ENCODE results near the gene LRP1. TPM values are rescaled to one million over a fixed set of nuclear protein-coding genes. Genes with fewer than 3 reads are reported as not detected.

Gene LRP1
- total RNA-seq, 1 donor = 56.0 TPM

- Histone ChIP-seq H3K27me3 (ENCODE audit: insufficient read depth, low read length) (no peaks in the 10 kb centered on the region), H3K4me3 (ENCODE audit: low read length) (no peak overlapping the region), H3K9me3 (ENCODE audit: low read depth, low read length) (no peaks in the 10 kb centered on the region), H3K4me1 (ENCODE audit: insufficient read depth, low read length) (peaks cover 48% of the 10 kb centered on the region)
These were observed 36.4 kb upstream of the LRP1 start for GRCh38 chr12:57091638-57092528.

GRCh38 chr12:57092529-57092862, 35.8 kb upstream of the LRP1 start:
- no peaks in the 10 kb centered on the region for H3K9me3 ChIP-seq (ENCODE audit: low read depth, low read length)
- H3K4me3 ChIP-seq (ENCODE audit: low read length) = no peak overlapping the region
- H3K4me1 ChIP-seq (ENCODE audit: insufficient read depth, low read length) = peaks cover 47% of the 10 kb centered on the region
- H3K27me3 ChIP-seq (ENCODE audit: insufficient read depth, low read length) = no peaks in the 10 kb centered on the region

GRCh38 chr12:57092876-57093414, 35.3 kb upstream of the LRP1 start:
- H3K4me1 ChIP-seq (ENCODE audit: insufficient read depth, low read length) = peaks cover 45% of the 10 kb centered on the region
- no peaks in the 10 kb centered on the region for H3K9me3 ChIP-seq (ENCODE audit: low read depth, low read length)
- H3K4me3 ChIP-seq (ENCODE audit: low read length) = no peak overlapping the region
- H3K27me3 ChIP-seq (ENCODE audit: insufficient read depth, low read length) = no peaks in the 10 kb centered on the region

GRCh38 chr12:57093415-57094207, 34.7 kb upstream of the LRP1 start:
- H3K9me3 ChIP-seq (ENCODE audit: low read depth, low read length) = no peaks in the 10 kb centered on the region
- peaks cover 40% of the 10 kb centered on the region for H3K4me1 ChIP-seq (ENCODE audit: insufficient read depth, low read length)
- no peak overlapping the region for H3K4me3 ChIP-seq (ENCODE audit: low read length)
- H3K27me3 ChIP-seq (ENCODE audit: insufficient read depth, low read length) = no peaks in the 10 kb centered on the region

- Histone ChIP-seq H3K4me3 (ENCODE audit: low read length) (no peak overlapping the region), H3K27me3 (ENCODE audit: insufficient read depth, low read length) (no peaks in the 10 kb centered on the region), H3K4me1 (ENCODE audit: insufficient read depth, low read length) (peaks cover 39% of the 10 kb centered on the region), H3K9me3 (ENCODE audit: low read depth, low read length) (no peaks in the 10 kb centered on the region)
These were observed 33.8 kb upstream of the LRP1 start for GRCh38 chr12:57094208-57095160.

- no peak overlapping the region for H3K4me3 ChIP-seq (ENCODE audit: low read length)
- H3K9me3 ChIP-seq (ENCODE audit: low read depth, low read length) = no peaks in the 10 kb centered on the region
- H3K4me1 ChIP-seq (ENCODE audit: insufficient read depth, low read length) = peaks cover 30% of the 10 kb centered on the region
- no peaks in the 10 kb centered on the region for H3K27me3 ChIP-seq (ENCODE audit: insufficient read depth, low read length)
These were observed 32.8 kb upstream of the LRP1 start for GRCh38 chr12:57095440-57095839.

- H3K27me3 ChIP-seq (ENCODE audit: insufficient read depth, low read length) = no peaks in the 10 kb centered on the region
- H3K4me1 ChIP-seq (ENCODE audit: insufficient read depth, low read length) = peaks cover 23% of the 10 kb centered on the region
- H3K4me3 ChIP-seq (ENCODE audit: low read length) = no peak overlapping the region
- H3K9me3 ChIP-seq (ENCODE audit: low read depth, low read length) = no peaks in the 10 kb centered on the region
These were observed 32.1 kb upstream of the LRP1 start for GRCh38 chr12:57096099-57096572.

GRCh38 chr12:57096748-57097553, 31.3 kb upstream of the LRP1 start:
- no peaks in the 10 kb centered on the region for H3K27me3 ChIP-seq (ENCODE audit: insufficient read depth, low read length)
- H3K9me3 ChIP-seq (ENCODE audit: low read depth, low read length) = no peaks in the 10 kb centered on the region
- no peak overlapping the region for H3K4me3 ChIP-seq (ENCODE audit: low read length)
- peaks cover 23% of the 10 kb centered on the region for H3K4me1 ChIP-seq (ENCODE audit: insufficient read depth, low read length)

GRCh38 chr12:57097554-57097835, 30.8 kb upstream of the LRP1 start:
- H3K9me3 ChIP-seq (ENCODE audit: low read depth, low read length) = no peaks in the 10 kb centered on the region
- peaks cover 24% of the 10 kb centered on the region for H3K4me1 ChIP-seq (ENCODE audit: insufficient read depth, low read length)
- no peaks in the 10 kb centered on the region for H3K27me3 ChIP-seq (ENCODE audit: insufficient read depth, low read length)
- H3K4me3 ChIP-seq (ENCODE audit: low read length) = no peak overlapping the region

GRCh38 chr12:57098546-57098945, 29.7 kb upstream of the LRP1 start:
- Histone ChIP-seq H3K27me3 (ENCODE audit: insufficient read depth, low read length) (no peaks in the 10 kb centered on the region), H3K9me3 (ENCODE audit: low read depth, low read length) (no peaks in the 10 kb centered on the region), H3K4me3 (ENCODE audit: low read length) (no peak overlapping the region), H3K4me1 (ENCODE audit: insufficient read depth, low read length) (peaks cover 27% of the 10 kb centered on the region)

- Histone ChIP-seq H3K9me3 (ENCODE audit: low read depth, low read length) (no peaks in the 10 kb centered on the region), H3K27me3 (ENCODE audit: insufficient read depth, low read length) (no peaks in the 10 kb centered on the region), H3K4me1 (ENCODE audit: insufficient read depth, low read length) (peaks cover 21% of the 10 kb centered on the region), H3K4me3 (ENCODE audit: low read length) (no peak overlapping the region)
These were observed 29.1 kb upstream of the LRP1 start for GRCh38 chr12:57099047-57099714.

- Histone ChIP-seq H3K4me1 (ENCODE audit: insufficient read depth, low read length) (peaks cover 16% of the 10 kb centered on the region), H3K9me3 (ENCODE audit: low read depth, low read length) (no peaks in the 10 kb centered on the region), H3K27me3 (ENCODE audit: insufficient read depth, low read length) (no peaks in the 10 kb centered on the region), H3K4me3 (ENCODE audit: low read length) (no peak overlapping the region)
These were observed 28.5 kb upstream of the LRP1 start for GRCh38 chr12:57099766-57100165.

GRCh38 chr12:57101892-57102695, 26.2 kb upstream of the LRP1 start:
- Histone ChIP-seq H3K4me1 (ENCODE audit: insufficient read depth, low read length) (peaks cover 14% of the 10 kb centered on the region), H3K27me3 (ENCODE audit: insufficient read depth, low read length) (no peaks in the 10 kb centered on the region), H3K4me3 (ENCODE audit: low read length) (no peak overlapping the region), H3K9me3 (ENCODE audit: low read depth, low read length) (no peaks in the 10 kb centered on the region)

All from mononuclear cell (primary cell).